Measurements from ENCODE around the gene PCNX1.

The PCNX1 gene

GRCh38 chr14:70888681-70889175, 18.5 kb upstream of the PCNX1 start:
- DNase-seq (ENCODE audit: low spot score) = no peak

DNA sequence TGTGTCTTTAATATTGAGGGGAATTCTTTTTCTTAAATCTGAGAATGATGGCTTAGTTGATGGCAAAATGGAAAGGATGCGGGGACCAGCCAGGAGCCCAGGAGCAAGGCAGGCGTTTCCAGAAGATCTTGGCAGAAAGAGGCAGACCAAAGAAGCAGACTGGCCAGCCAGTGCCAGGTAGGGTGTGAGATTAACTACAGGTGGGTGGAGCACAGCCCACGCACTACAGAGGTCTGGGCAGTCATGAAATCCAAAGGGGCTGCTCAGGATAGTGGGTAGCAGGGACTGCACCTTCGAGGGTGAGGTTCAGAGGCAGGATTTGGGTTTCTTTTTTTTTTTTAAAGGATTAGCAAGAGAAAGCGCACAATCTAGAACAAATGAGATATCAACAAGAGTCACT, 17.7 kb upstream of the PCNX1 start:
- DNase-seq (ENCODE audit: low spot score) = no peak

DNA sequence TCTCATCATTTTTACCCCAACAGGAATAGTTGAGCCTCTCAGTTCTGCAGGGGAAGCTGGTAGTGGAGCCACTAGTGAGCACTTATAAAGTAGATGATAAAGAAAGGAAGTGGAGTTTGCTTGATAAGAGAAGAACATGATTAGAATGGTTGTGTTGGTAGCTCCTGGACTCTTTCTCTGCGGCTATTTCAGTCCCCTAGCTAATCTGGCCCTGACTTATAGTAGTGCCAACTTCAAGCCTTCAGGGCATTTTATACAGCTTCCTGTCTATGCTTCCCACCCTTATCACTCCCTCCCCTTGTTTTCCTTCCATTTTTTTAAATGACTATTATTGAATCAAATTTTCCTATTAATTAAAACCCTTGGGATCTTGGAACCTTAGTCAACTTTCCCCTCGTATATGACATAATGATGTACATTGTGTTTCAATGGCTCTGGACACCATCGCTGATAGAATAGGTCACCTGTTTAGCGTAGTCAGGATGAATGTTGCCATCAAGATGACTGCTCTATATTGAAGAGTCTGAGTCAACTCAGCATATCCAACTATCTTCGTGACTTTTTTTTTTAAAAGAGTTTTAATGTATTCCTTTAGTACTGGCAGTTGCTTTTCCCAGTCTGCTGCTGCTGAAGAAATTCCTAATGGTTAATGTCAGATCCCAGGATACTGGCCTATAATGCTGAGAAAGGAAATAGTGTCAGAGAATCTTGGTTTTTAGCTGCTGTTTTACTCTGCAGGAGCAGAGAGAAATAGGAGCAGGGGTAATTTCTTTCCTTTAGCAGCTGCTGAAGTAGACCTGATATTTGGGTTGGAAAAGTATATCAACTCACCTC, 16.2 kb upstream of the PCNX1 start:
- no peak for DNase-seq (ENCODE audit: low spot score)

DNA sequence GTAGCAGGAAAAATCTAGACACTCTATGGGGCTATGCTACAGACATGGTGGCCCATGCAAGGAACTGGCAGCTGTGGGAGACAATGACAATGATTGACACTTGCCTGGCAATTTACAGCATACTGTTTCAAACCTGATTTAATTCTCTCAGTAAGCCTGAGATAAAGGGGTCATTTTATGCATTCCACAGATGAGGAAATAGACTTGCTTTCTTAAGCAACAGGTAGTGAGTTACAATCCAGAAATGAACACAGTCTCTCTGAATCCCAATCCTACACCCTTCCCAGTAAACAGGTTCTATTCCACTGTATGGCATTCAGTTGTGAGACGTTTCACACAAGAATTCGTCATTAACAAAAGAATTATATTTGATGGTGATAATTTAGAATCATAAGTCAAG, 15.5 kb upstream of the PCNX1 start:
- no peak for DNase-seq (ENCODE audit: low spot score)

GRCh38 chr14:70893062-70893845, 14.0 kb upstream of the PCNX1 start:
- no peak for DNase-seq (ENCODE audit: low spot score)

DNA sequence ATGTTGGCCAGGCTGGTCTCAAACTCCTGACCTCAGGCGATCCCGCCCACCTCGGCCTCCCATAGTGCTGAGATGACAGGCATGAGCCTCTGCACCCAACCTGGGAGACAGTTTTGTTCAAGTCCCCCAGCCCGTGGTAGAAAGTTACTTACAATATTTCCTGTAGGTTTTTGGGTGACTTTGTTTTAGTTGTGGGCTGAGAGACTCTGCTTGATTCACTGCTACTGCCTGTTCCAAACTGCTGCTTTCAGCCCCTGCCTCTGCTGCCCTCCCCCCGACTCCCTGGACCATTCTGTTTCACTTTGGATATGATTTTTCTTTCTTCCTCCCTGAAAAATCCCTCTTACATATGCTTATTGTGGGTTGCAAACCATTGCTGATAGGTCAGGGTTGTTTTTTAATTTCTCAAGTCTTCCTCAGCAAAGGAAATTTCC, 13.4 kb upstream of the PCNX1 start:
- no peak for DNase-seq (ENCODE audit: low spot score)

DNA sequence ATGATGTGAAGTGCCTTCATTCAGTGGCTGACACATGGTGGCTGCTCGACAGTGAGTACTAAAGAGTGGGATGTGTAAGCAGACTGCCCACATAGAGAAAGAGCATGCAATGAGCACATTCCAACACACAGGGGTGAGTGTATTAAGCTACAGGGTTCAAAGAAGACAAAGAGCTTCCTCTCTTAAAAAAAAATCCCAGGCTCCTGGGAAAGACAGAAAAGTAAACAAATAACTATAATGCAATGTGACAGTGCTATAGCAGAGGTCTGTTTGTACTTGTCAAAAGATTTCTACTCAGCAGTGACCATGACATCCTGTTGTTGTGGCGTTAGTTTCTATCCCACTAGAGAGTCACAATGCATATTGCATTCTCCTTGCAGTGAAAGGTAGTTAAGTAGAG, 12.4 kb upstream of the PCNX1 start:
- DNase-seq (ENCODE audit: low spot score) = peak; percentile 47

DNA sequence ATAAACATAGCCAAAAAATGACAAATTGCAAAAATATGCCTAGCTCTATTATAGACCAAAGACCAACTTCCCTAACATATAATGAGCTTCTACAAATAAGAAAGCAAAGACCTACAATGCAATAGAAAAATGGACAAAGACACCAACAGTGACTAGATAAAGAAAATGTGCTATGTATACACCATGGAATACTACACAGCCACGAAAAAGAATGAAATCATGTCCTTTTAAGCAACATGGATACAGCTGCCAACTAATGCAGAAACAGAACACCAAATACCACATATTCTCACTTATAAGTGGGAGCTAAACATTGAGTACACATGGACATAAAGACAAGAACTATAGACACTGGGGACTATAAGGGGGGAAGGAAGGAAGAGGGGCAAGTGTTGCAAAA, 10.9 kb upstream of the PCNX1 start:
- DNase-seq (ENCODE audit: low spot score) = no peak

DNA sequence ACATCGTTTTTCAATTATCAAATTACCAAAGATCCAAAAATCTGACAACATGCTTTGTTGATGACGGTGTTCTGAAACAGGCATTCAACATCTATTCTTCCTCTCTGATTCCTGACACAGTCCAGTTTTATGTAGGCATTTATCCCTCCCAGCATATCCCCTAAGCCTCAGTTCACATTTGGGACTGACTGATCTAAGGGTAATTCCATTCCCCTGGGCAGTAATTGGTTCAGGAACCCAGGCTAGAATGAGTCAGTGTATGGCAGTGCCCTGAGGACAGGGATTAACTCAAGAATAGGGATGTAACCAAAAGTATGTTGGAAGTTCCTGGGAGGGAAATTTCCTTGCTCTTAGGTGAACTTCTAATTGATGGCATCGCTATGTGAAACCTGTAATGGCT, 10.3 kb upstream of the PCNX1 start:
- DNase-seq (ENCODE audit: low spot score) = no peak

DNA sequence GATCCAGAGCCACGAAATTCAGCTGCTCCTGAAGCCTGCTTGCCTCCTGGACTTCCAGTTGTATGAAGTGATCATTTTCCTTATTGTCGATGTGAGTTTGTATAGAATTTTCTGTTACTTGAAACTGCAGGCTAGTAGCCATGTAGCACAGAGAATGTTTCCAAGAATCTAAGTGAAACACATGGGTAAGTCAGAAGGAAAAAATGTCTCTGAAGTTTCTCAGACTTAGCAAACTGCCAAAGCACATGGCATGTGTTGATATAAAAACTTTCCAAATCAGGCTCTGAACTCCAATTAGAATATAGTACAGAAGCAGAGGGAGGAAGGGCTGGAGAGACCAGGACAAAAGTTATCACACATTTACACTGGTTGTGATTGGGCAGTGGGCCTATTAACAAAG, 9.8 kb upstream of the PCNX1 start:
- DNase-seq (ENCODE audit: low spot score) = no peak

- no peak for DNase-seq (ENCODE audit: low spot score)
These were observed 9.0 kb upstream of the PCNX1 start for GRCh38 chr14:70898111-70898745.

DNA sequence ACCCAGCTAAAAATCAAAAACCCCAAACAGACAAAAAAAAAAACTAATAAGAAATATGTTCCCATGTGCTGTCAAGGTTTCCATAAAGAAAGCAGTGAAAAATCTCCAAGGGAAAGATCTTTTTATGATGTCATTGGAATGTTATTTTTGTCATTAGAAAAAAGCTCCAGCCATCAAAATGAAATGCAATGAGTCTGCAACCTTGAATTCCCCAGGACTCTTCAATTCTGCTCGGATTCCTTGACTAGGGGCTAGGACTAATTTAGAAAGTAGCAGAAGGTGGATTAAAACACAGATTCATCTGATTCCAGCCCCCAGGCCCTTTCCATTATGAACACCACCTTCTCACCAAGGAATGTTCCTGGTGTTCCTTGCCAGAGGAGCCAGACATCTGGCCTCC, 6.0 kb upstream of the PCNX1 start:
- DNase-seq (ENCODE audit: low spot score) = no peak

- DNase-seq (ENCODE audit: low spot score) = no peak
These were observed 5.1 kb upstream of the PCNX1 start for GRCh38 chr14:70902184-70902583.

- DNase-seq (ENCODE audit: low spot score) = no peak
These were observed 2.9 kb upstream of the PCNX1 start for GRCh38 chr14:70904373-70904772.

DNA sequence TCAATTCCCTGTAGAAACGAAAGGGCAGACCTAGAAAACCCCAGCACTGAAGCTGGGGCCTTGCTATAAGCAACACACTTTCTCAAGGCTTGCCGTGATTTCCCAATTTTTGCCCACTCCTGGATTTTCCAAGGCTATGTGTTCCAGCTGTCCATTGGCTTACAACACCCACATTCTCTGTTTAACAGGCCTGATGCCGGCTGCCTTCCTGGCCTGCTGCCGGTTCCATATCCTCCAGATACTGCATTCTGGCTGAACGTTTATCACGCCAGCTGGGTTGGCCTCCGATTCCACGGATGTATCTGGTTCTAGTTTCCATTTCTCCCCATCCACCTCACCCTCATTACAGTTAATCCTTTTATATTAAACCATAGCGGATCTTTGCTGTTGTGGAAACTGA, 2.0 kb upstream of the PCNX1 start:
- DNase-seq (ENCODE audit: low spot score) = no peak

DNA sequence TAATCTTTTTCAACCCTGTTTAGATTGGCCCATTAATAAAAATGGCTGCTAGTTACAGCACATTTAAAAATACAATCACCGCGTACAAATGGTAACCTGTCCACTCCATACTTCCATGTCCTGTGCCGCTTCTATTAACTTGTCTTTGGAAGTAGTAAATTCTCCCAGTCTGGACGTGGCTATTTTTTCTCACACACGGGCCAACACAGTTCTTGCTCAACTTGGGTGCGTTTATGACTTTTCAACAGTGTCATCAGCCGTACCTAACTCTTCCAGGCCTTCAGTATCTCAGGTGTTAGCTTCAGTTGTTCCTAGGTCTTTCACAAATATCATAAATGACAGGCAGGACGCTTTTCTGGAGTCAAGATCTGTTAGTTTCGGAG, 475 bp upstream of the PCNX1 start:
- DNase-seq (ENCODE audit: low spot score) = no peak

- peak; percentile 48 for DNase-seq (ENCODE audit: low spot score)
These were observed 1.0 kb downstream of the PCNX1 start for GRCh38 chr14:70907996-70908934.

GRCh38 chr14:70908935-70909641, 1.8 kb downstream of the PCNX1 start:
- DNase-seq (ENCODE audit: low spot score) = no peak

GRCh38 chr14:70909733-70910614, 2.7 kb downstream of the PCNX1 start:
- no peak for DNase-seq (ENCODE audit: low spot score)

GRCh38 chr14:70915415-70915814, 8.2 kb downstream of the PCNX1 start:
- DNase-seq (ENCODE audit: low spot score) = no peak
